Endodermal cell (in vitro differentiated cells): Measurements from ENCODE around the gene ZNF813. TPM values are rescaled to one million over a fixed set of nuclear protein-coding genes. Genes with fewer than 3 reads are reported as not detected.
"Not testable (repeated sequence)": the region's sequence is repeated elsewhere in the genome, so short reads cannot be mapped to it uniquely, and the experiment has no call there.

ENCODE experiments used
- DNase-seq: peaks from one replicate; pipeline ENCODE4 v3.0.0-alpha.2; 2017
- H3K27ac ChIP-seq: 2 replicates; pipeline ENCODE4 v1.5.1; 2013; ENCODE audit warnings: mild to moderate bottlenecking, low read depth, low read length, moderate library complexity
- H3K27me3 ChIP-seq: 2 replicates; pipeline ENCODE4 v1.6.1; 2013; ENCODE audit warnings: mild to moderate bottlenecking, low read length, moderate library complexity; ENCODE audit not compliant: insufficient read depth, control insufficient read depth, poor library complexity, severe bottlenecking
- H3K36me3 ChIP-seq: 2 replicates; pipeline ENCODE4 v1.7.0; 2013; ENCODE audit warnings: mild to moderate bottlenecking, low read length, moderate library complexity; ENCODE audit not compliant: control insufficient read depth, insufficient read depth
- H3K4me1 ChIP-seq: one replicate; pipeline ENCODE4 v1.7.0; 2013; ENCODE audit warnings: low read length; ENCODE audit not compliant: control insufficient read depth, insufficient read depth
- H3K4me3 ChIP-seq: 2 replicates; pipeline ENCODE4 v1.5.1; 2013; ENCODE audit warnings: mild to moderate bottlenecking, low read length, moderate library complexity
- H3K9ac ChIP-seq: 2 replicates; pipeline ENCODE4 v1.6.1; 2013; ENCODE audit warnings: mild to moderate bottlenecking, low read length, moderate library complexity; ENCODE audit not compliant: poor library complexity, severe bottlenecking; ENCODE audit errors: extremely low read depth
- H3K9me3 ChIP-seq: 2 replicates; pipeline ENCODE4 v1.6.1; 2013; ENCODE audit warnings: mild to moderate bottlenecking, low read length, moderate library complexity; ENCODE audit not compliant: control insufficient read depth
- H3K27ac Mint-ChIP-seq: 2 replicates; pipeline ENCODE4 v1.8.0; 2020; ENCODE audit warnings: mixed read lengths
- H3K27me3 Mint-ChIP-seq: 2 replicates; pipeline ENCODE4 v1.8.0; 2021; ENCODE audit warnings: mild to moderate bottlenecking, mixed read lengths; ENCODE audit not compliant: insufficient read depth
- H3K36me3 Mint-ChIP-seq: 2 replicates; pipeline ENCODE4 v1.8.0; 2020; ENCODE audit warnings: low read depth, mixed read lengths
- H3K4me1 Mint-ChIP-seq: 2 replicates; pipeline ENCODE4 v1.8.0; 2020; ENCODE audit warnings: mixed read lengths
- H3K4me3 Mint-ChIP-seq: 2 replicates; pipeline ENCODE4 v1.8.0; 2020; ENCODE audit warnings: mild to moderate bottlenecking, moderate library complexity, mixed read lengths
- H3K9me3 Mint-ChIP-seq: 2 replicates; pipeline ENCODE4 v1.8.0; 2020; ENCODE audit warnings: mild to moderate bottlenecking, mixed read lengths
- CTCF ChIP-seq: fragments of 200-600 bp; sonication (generic); conservative IDR thresholded peaks from 2 replicates; pipeline ENCODE4 v1.5.0; 2021; ENCODE audit warnings: antibody characterized with exemption, mild to moderate bottlenecking
- WGBS, 2 experiments: methylation state at CpG; one replicate each; pipeline versions ENCODE4 v1.1.5 to v1.1.7; 2013; ENCODE audit warnings: missing lambda C conversion rate in 2 of 2, mixed read lengths in 1 of 2; ENCODE audit not compliant: insufficient coverage in 1 of 2, insufficient read length in 1 of 2; 5-methylcytosine and 5-hydroxymethylcytosine counted together
- total RNA-seq, 2 donors: library from RNA; stranded (reverse); fragmentation: NEBNext Ultra II Directional in 1 of 2; extraction: Animal tissue kit (Norgen Biotek cat#: 25700) in 1 of 2; gene quantifications; 2 replicates in 1 of 2; 3 replicates in 1 of 2; pipeline ENCODE4 v1.2.1, GENCODE V29; 2021

The ZNF813 gene
- total RNA-seq, 2 donors from 2014 or later = 38.7 to 58.5 TPM

DNA sequence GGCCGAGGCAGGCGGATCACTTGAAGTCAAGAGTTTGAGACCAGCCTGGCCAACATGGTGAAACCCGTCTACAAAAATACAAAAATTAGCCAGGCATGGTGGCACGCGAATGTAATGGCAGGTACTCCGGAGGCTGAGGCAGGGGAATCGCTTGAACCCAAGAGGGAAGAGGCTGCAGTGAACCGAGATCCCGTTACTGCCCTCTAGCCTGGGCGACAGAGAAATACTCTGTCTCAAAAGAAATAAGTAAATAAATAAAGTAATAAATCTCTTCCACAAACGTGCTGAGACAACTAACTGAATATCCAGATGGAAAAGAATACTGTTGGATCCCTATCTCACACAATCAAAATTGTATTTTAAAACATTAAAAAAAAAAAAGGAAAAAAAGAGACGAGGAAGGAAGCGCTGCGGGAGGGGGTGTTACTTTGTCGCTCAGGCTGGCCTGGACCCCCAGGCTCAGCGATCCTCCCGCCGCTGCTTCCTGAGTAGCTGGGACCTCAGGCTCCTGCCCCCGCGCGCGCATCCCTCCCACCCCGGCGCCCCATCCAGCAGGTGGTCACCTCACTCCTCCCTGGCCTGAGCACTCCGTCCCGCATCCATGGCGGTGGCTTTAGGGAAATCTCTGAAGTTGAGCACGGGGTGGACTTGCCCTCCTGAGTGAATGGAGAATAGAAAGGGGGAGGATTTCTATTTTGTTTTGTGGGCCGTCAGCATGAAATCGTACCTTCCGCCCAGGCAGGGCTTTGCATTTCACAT is 628 bp upstream of the ZNF813 start:
- H3K9ac ChIP-seq = peak overlapping the region; percentile 96
- peak; percentile 49 for DNase-seq
- H3K4me1 Mint-ChIP-seq = peaks cover 31% of the 10 kb centered on the region
- H3K27me3 ChIP-seq = no peaks in the 10 kb centered on the region
- peaks cover 12% of the 10 kb centered on the region for H3K36me3 Mint-ChIP-seq
- peak overlapping the region; percentile 92 for H3K4me3 ChIP-seq
- WGBS, 2 experiments = 13 to 45% methylated on average over 9 to 27 of the region's 31 CpGs
- H3K27ac ChIP-seq = peak overlapping the region; percentile 61
- H3K27me3 Mint-ChIP-seq = peaks cover 2% of the 10 kb centered on the region
- H3K9me3 ChIP-seq = peaks cover 10% of the 10 kb centered on the region
- peak overlapping the region; percentile 97 for H3K27ac Mint-ChIP-seq
- H3K4me3 Mint-ChIP-seq = peak overlapping the region; percentile 98
- H3K9me3 Mint-ChIP-seq = peaks cover 12% of the 10 kb centered on the region
- peak; percentile 63 for TF ChIP-seq CTCF
- H3K4me1 ChIP-seq = no peaks in the 10 kb centered on the region
- H3K36me3 ChIP-seq = peaks cover 12% of the 10 kb centered on the region

DNA sequence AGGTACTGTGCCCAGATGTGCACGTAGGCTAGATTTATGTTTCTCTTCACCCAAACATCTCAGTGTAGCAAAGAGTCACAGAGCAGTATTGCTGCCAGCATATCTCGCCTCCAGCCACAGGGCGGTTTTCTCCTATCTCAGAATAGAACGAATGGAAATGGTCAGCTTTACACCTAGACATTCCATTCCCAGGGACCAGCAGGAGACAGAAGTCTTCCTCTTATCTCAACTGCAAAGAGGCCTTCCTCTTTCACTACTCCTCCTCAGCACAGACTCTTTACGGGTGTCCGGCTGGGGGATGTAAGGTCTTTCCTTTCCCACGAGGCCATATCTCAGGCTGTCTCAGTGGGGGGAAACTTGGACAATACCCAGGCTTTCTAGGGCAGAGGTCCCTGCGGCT is 1.1 kb downstream of the ZNF813 start:
- H3K9me3 Mint-ChIP-seq, H3K27me3 Mint-ChIP-seq, H3K4me1 ChIP-seq, H3K27me3 ChIP-seq, H3K9me3 ChIP-seq: not testable (repeated sequence)
- H3K27ac ChIP-seq = peak overlapping the region; percentile 89
- peaks cover 26% of the 10 kb centered on the region for H3K36me3 Mint-ChIP-seq
- H3K4me3 Mint-ChIP-seq = peak overlapping the region; percentile 98
- WGBS, 2 experiments = 0 to 4% methylated on average over 4 of the region's 8 CpGs
- peak; percentile 63 for DNase-seq
- H3K27ac Mint-ChIP-seq = peak overlapping the region; percentile 97
- H3K4me3 ChIP-seq = peak overlapping the region; percentile 92
- peak overlapping the region; percentile 96 for H3K9ac ChIP-seq
- peaks cover 36% of the 10 kb centered on the region for H3K4me1 Mint-ChIP-seq
- peaks cover 29% of the 10 kb centered on the region for H3K36me3 ChIP-seq

DNA sequence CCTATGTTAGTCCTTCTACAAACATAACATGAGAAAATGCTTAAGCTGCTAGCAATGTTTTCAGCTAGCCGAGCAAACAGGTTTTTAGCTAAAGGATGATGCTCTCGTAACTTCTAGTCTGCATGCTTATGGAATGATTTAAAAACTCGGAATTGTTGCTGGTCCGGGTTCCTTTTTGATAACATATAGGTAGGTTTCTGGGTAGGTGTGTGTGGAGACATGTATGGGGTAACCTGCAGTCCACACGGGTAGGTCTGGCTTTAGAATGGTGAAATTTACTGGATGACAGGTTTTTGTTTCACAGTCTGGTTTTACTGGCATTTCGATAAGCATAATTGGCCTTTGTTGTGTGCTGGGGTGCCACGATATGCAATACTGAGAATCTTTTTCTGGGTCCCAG is 4.4 kb downstream of the ZNF813 start:
- Histone ChIP-seq H3K27ac (no peak overlapping the region), H3K27me3 (no peaks in the 10 kb centered on the region), H3K4me3 (peak overlapping the region; percentile 60), H3K9me3 (peaks cover 16% of the 10 kb centered on the region), H3K4me1 (no peaks in the 10 kb centered on the region), H3K36me3 (peaks cover 62% of the 10 kb centered on the region), H3K9ac (no peak overlapping the region)
- no peak overlapping the region for H3K27ac Mint-ChIP-seq
- peaks cover 4% of the 10 kb centered on the region for H3K9me3 Mint-ChIP-seq
- DNase-seq = no peak
- peaks cover 37% of the 10 kb centered on the region for H3K4me1 Mint-ChIP-seq
- H3K4me3 Mint-ChIP-seq = no peak overlapping the region
- no peak for TF ChIP-seq CTCF
- H3K36me3 Mint-ChIP-seq = peaks cover 54% of the 10 kb centered on the region
- H3K27me3 Mint-ChIP-seq = no peaks in the 10 kb centered on the region
- 96 to 97% methylated on average over 6 to 7 of the region's 7 CpGs for WGBS, 2 experiments
